OCI-LY7 (cell line): ENCODE measurements around the gene CFAP141.

Experiments
- EZH2phosphoT487 ChIP-seq: fragments of 200-600 bp; sonication (generic); IDR thresholded peaks from 2 replicates; pipeline ENCODE4 v1.6.1; 2018; ENCODE audit warnings: low read depth, borderline replicate concordance, mild to moderate bottlenecking, mixed run types, antibody characterized with exemption, low read length, moderate library complexity, mixed read lengths
- TF ChIP-seq, protein P1 (sequence below): fragments of 200-600 bp; sonication (generic); conservative IDR thresholded peaks from 2 replicates; pipeline ENCODE4 v1.5.1; 2014; ENCODE audit warnings: mild to moderate bottlenecking, antibody characterized with exemption, low read length, moderate library complexity, mixed read lengths

DNA sequence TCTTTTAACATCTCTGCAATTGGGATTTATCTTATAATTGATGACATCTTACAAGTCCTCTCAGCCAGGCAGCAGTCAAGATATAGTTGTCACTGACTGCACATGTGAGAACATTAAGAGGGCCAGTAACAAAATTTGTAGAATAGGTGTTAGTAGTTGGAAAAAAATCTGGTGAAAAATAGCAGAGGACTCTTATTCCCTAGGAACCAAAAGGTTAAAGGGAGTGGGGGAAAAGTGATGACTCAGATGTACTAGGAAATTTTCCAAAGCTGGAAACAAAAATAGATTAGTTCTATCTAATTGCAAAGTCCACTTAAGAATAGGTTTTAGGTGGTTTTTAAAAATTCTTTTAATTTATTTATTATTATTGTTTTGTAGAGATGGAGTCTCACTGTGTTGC lies 54.8 kb downstream of the CFAP141 start:
- no peak for TF ChIP-seq EZH2phosphoT487
- TF ChIP-seq, protein P1, sequence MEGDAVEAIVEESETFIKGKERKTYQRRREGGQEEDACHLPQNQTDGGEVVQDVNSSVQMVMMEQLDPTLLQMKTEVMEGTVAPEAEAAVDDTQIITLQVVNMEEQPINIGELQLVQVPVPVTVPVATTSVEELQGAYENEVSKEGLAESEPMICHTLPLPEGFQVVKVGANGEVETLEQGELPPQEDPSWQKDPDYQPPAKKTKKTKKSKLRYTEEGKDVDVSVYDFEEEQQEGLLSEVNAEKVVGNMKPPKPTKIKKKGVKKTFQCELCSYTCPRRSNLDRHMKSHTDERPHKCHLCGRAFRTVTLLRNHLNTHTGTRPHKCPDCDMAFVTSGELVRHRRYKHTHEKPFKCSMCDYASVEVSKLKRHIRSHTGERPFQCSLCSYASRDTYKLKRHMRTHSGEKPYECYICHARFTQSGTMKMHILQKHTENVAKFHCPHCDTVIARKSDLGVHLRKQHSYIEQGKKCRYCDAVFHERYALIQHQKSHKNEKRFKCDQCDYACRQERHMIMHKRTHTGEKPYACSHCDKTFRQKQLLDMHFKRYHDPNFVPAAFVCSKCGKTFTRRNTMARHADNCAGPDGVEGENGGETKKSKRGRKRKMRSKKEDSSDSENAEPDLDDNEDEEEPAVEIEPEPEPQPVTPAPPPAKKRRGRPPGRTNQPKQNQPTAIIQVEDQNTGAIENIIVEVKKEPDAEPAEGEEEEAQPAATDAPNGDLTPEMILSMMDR: no peak
